Activated CD8-positive, alpha-beta memory T cell treated with anti-CD3 and anti-CD28 coated beads for 1 hour (primary cell): ENCODE measurements around the gene PRAMEF5.
"Not testable (repeated sequence)": the region's sequence is repeated elsewhere in the genome, so short reads cannot be mapped to it uniquely, and the experiment has no call there.

Experiments used
- DNase-seq, 2 donors: peaks; one replicate each; pipeline ENCODE4 v3.0.0-alpha.2; 2020; ENCODE audit warnings: low read depth in 1 of 2; ENCODE audit errors: extremely low read depth in 1 of 2

PRAMEF5 gene

GRCh38 chr1:13265124-13265523 is 11.1 kb downstream of the PRAMEF5 start:
- not testable (repeated sequence) for DNase-seq

GRCh38 chr1:13277016-13277415 is 23.0 kb downstream of the PRAMEF5 start:
- DNase-seq = not testable (repeated sequence)

- not testable (repeated sequence) for DNase-seq
Observed at GRCh38 chr1:13279617-13280016, 25.6 kb downstream of the PRAMEF5 start.

GRCh38 chr1:13285037-13285436 is 31.0 kb downstream of the PRAMEF5 start, which contains the start of gene PRAMEF8:
TSS of gene PRAMEF8 (minus strand) at chr1:13285137. CDS start at chr1:13284091, 1,046 bp downstream.
- DNase-seq = not testable (repeated sequence)

- not testable (repeated sequence) for DNase-seq
Observed at GRCh38 chr1:13289030-13289429, 35.0 kb downstream of the PRAMEF5 start.

GRCh38 chr1:13297216-13297931 is 43.4 kb downstream of the PRAMEF5 start:
- not testable (repeated sequence) for DNase-seq

GRCh38 chr1:13298699-13299098 is 44.7 kb downstream of the PRAMEF5 start:
- not testable (repeated sequence) for DNase-seq

- DNase-seq = not testable (repeated sequence)
Observed at GRCh38 chr1:13302197-13302596, 48.2 kb downstream of the PRAMEF5 start.

GRCh38 chr1:13303239-13303638 is 49.2 kb downstream of the PRAMEF5 start, which contains the start of gene PRAMEF33:
TSS of gene PRAMEF33 (plus strand) at chr1:13303539. CDS start at chr1:13305955, 2,416 bp downstream.
- DNase-seq = not testable (repeated sequence)
